Cardiac muscle cell (in vitro differentiated cells and primary cell): ENCODE results near the gene UROC1. TPM values are rescaled to one million over a fixed set of nuclear protein-coding genes. Genes with fewer than 3 reads are reported as not detected.

Experiments used
- DNase-seq, 2 donors: peaks; one replicate each; pipeline versions ENCODE4 v3.0.0 to v3.0.0-alpha.2; 2010 to 2017; ENCODE audit warnings: low read depth in 1 of 2, low spot score in 1 of 2
- H3K27ac ChIP-seq: fragments of 200-600 bp; sonication (generic); 2 replicates; pipeline ENCODE4 v1.5.1; 2016
- H3K27me3 ChIP-seq: fragments of 200-600 bp; sonication (generic); 2 replicates; pipeline ENCODE4 v1.6.0; 2016; ENCODE audit warnings: control low read depth
- H3K36me3 ChIP-seq: fragments of 200-600 bp; sonication (generic); 2 replicates; pipeline ENCODE4 v1.5.1; 2016; ENCODE audit warnings: control low read depth
- H3K4me1 ChIP-seq: fragments of 200-600 bp; sonication (generic); 2 replicates; pipeline ENCODE4 v1.8.1; 2017; ENCODE audit warnings: low read depth, mild to moderate bottlenecking, mixed run types
- H3K4me3 ChIP-seq: fragments of 200-600 bp; sonication (generic); 2 replicates; pipeline ENCODE4 v1.5.1; 2016; ENCODE audit warnings: mild to moderate bottlenecking
- H3K9me3 ChIP-seq: fragments of 200-600 bp; sonication (generic); 2 replicates; pipeline ENCODE4 v1.5.1; 2017; ENCODE audit warnings: low read depth, mild to moderate bottlenecking, control low read depth
- polyA plus RNA-seq: library from polyadenylated mRNA; unstranded; fragments of >200 nt; fragmentation: Nextera tagmentation; extraction: Ambion mirVana; gene quantifications from 2 replicates; pipeline ENCODE4 v1.2.1, GENCODE V29; 2016
- total RNA-seq: library from RNA; depleted of rRNA; stranded (reverse); fragments of >200 nt; gene quantifications from 2 replicates; pipeline ENCODE4 v1.2.3, GENCODE V29; 2016
- TF ChIP-seq, protein P1 (sequence below): IDR thresholded peaks from 2 replicates; pipeline ENCODE4 v1.5.1; 2012; ENCODE audit warnings: low read depth, mild to moderate bottlenecking, low read length

UROC1 gene
- total and polyA plus RNA-seq, 2 experiments from 2014 or later, result not detected

GRCh38 chr3:126441256-126441880 is 76.2 kb downstream of the UROC1 start:
- Histone ChIP-seq H3K9me3 (no peaks in the 10 kb centered on the region), H3K27me3 (no peaks in the 10 kb centered on the region), H3K4me3 (no peak overlapping the region), H3K36me3 (peaks cover 23% of the 10 kb centered on the region), H3K27ac (no peak overlapping the region), H3K4me1 (no peaks in the 10 kb centered on the region)
- DNase-seq, result no peak
- TF ChIP-seq, protein P1, sequence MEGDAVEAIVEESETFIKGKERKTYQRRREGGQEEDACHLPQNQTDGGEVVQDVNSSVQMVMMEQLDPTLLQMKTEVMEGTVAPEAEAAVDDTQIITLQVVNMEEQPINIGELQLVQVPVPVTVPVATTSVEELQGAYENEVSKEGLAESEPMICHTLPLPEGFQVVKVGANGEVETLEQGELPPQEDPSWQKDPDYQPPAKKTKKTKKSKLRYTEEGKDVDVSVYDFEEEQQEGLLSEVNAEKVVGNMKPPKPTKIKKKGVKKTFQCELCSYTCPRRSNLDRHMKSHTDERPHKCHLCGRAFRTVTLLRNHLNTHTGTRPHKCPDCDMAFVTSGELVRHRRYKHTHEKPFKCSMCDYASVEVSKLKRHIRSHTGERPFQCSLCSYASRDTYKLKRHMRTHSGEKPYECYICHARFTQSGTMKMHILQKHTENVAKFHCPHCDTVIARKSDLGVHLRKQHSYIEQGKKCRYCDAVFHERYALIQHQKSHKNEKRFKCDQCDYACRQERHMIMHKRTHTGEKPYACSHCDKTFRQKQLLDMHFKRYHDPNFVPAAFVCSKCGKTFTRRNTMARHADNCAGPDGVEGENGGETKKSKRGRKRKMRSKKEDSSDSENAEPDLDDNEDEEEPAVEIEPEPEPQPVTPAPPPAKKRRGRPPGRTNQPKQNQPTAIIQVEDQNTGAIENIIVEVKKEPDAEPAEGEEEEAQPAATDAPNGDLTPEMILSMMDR, result no peak

- TF ChIP-seq, protein P1, result no peak
- no peaks in the 10 kb centered on the region for H3K27me3 ChIP-seq
- peaks cover 23% of the 10 kb centered on the region for H3K36me3 ChIP-seq
- no peak for DNase-seq
- H3K4me1 ChIP-seq, result no peaks in the 10 kb centered on the region
- no peaks in the 10 kb centered on the region for H3K9me3 ChIP-seq
- H3K27ac ChIP-seq, result no peak overlapping the region
- H3K4me3 ChIP-seq, result no peak overlapping the region
These were observed 76.9 kb downstream of the UROC1 start for GRCh38 chr3:126440709-126440995.

- TF ChIP-seq, protein P1, result no peak
- DNase-seq, result no peak
These were observed 77.4 kb downstream of the UROC1 start for GRCh38 chr3:126439968-126440708.

DNA sequence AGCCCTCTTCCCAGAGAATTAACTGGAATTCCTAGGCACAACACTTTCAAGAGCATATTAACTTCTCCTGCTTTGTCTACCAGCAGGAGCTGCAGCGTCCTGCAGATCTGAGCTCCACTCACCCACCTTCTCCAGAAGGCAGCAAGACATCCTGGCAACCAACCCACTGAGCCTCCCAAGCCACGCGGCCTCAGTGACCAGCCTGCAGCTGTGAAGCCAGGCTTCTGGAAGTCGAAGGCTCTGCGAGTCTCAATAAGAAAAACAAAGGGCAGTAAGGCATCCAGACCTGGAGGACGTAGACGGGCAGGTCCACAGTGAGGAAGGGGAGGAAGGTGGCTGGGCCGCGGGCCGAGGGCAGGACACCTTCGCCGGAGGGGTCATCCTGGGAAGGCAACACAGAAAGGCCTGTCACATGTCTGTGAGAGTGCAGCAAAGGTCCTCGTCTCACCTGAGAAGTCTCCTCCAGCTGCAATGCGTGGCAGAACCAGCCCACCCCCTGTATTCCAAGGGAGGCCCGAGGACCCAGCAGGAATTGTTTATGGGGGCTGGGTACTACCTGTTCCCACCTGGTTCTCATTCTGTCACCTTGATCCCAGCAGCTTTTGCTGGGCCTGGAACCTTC is 78.1 kb downstream of the UROC1 start:
- DNase-seq, result no peak
- Histone ChIP-seq H3K9me3 (no peaks in the 10 kb centered on the region), H3K4me3 (no peak overlapping the region), H3K4me1 (no peaks in the 10 kb centered on the region), H3K36me3 (peaks cover 23% of the 10 kb centered on the region), H3K27me3 (no peaks in the 10 kb centered on the region), H3K27ac (no peak overlapping the region)
- TF ChIP-seq, protein P1, result no peak

More at GRCh38 chr3:126439968-126440708, 77.4 kb downstream of the UROC1 start:
- Histone ChIP-seq H3K4me1 (no peaks in the 10 kb centered on the region), H3K36me3 (peaks cover 23% of the 10 kb centered on the region), H3K9me3 (no peaks in the 10 kb centered on the region), H3K4me3 (no peak overlapping the region), H3K27ac (no peak overlapping the region), H3K27me3 (no peaks in the 10 kb centered on the region)

DNA sequence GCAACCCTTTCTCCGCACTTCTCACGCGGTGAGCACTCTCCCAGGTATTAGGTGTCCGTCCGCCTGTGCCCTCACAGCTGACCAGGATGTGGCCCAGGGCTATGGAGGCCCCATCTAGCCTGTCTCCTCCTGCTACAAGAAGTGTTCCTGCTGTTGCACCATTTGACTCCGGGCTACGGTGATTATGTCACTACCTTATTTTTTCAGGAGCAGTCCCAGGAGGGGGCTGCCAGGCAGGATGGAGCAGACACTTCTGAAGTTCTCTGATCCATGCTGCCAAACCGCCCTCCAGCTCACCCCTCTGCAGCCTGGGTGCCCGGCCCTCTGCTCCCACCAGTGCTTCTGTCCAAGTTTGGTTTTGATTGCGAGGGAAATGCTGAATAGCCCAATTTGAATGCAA is 78.8 kb downstream of the UROC1 start:
- no peaks in the 10 kb centered on the region for H3K9me3 ChIP-seq
- no peak for DNase-seq
- H3K27me3 ChIP-seq, result no peaks in the 10 kb centered on the region
- H3K4me1 ChIP-seq, result no peaks in the 10 kb centered on the region
- TF ChIP-seq, protein P1, result no peak
- H3K36me3 ChIP-seq, result peaks cover 23% of the 10 kb centered on the region
- H3K4me3 ChIP-seq, result no peak overlapping the region
- no peak overlapping the region for H3K27ac ChIP-seq
